GM12864 (cell line): Measurements from ENCODE around the gene PREX1.

Experiments used
- DNase-seq: peaks from one replicate; pipeline ENCODE4 v3.0.0-alpha.2; 2011; ENCODE audit warnings: low read depth
- H3K4me3 ChIP-seq: 2 replicates; pipeline ENCODE4 v1.5.1; 2011; ENCODE audit warnings: mild to moderate bottlenecking, low read depth, low read length, control low read depth
- CTCF ChIP-seq: IDR thresholded peaks from 2 replicates; pipeline ENCODE4 v1.5.1; 2011; ENCODE audit warnings: low read depth, mild to moderate bottlenecking, moderate library complexity, low read length, control low read depth, inconsistent platforms; ENCODE audit errors: missing control alignments

The PREX1 gene

GRCh38 chr20:48750941-48751635 lies 76.7 kb downstream of the PREX1 start:
- H3K4me3 ChIP-seq, result no peak overlapping the region; the same call in 1 of the 2 replicates
- DNase-seq, result no peak
- TF ChIP-seq CTCF, result no peak

GRCh38 chr20:48750376-48750775 lies 77.4 kb downstream of the PREX1 start:
- no peak for TF ChIP-seq CTCF

GRCh38 chr20:48749437-48749836 lies 78.4 kb downstream of the PREX1 start:
- no peak for TF ChIP-seq CTCF
- no peak for DNase-seq
- H3K4me3 ChIP-seq, result no peak overlapping the region

More at GRCh38 chr20:48750376-48750775, 77.4 kb downstream of the PREX1 start:
- no peak for DNase-seq
- no peak overlapping the region for H3K4me3 ChIP-seq

- no peak for TF ChIP-seq CTCF
- H3K4me3 ChIP-seq, result no peak overlapping the region
- DNase-seq, result no peak
Measured at GRCh38 chr20:48748556-48748955, 79.2 kb downstream of the PREX1 start.

- H3K4me3 ChIP-seq, result no peak overlapping the region
- no peak for DNase-seq
- TF ChIP-seq CTCF, result no peak
Measured at GRCh38 chr20:48747840-48748414, 79.9 kb downstream of the PREX1 start.

GRCh38 chr20:48745330-48745729 lies 82.5 kb downstream of the PREX1 start:
- peak; percentile 14 for TF ChIP-seq CTCF
- no peak overlapping the region for H3K4me3 ChIP-seq
- no peak for DNase-seq

- H3K4me3 ChIP-seq, result no peak overlapping the region
- DNase-seq, result no peak
- TF ChIP-seq CTCF, result no peak
Measured at GRCh38 chr20:48744515-48744914, 83.3 kb downstream of the PREX1 start.
